VCaP (cell line): ENCODE results near the gene CCDC126.

Source experiments
- H3K27ac ChIP-seq: fragments of 450-650 bp; 2 replicates; pipeline ENCODE4 v1.5.1; 2017
- CTCF ChIP-seq: fragments of 450-650 bp; conservative IDR thresholded peaks from 2 replicates; pipeline ENCODE4 v1.5.1; 2017; ENCODE audit warnings: mild to moderate bottlenecking, moderate library complexity

CCDC126 gene

GRCh38 chr7:23607866-23608265, 10.7 kb downstream of the CCDC126 start:
- H3K27ac ChIP-seq = no peak overlapping the region
- no peak for TF ChIP-seq CTCF

- no peak for TF ChIP-seq CTCF
- H3K27ac ChIP-seq = no peak overlapping the region
Observed at GRCh38 chr7:23615331-23615730, 18.1 kb downstream of the CCDC126 start.

- no peak for TF ChIP-seq CTCF
- H3K27ac ChIP-seq = no peak overlapping the region
Observed at GRCh38 chr7:23616593-23616992, 19.4 kb downstream of the CCDC126 start.

GRCh38 chr7:23617482-23617881, 20.3 kb downstream of the CCDC126 start:
- no peak overlapping the region for H3K27ac ChIP-seq
- no peak for TF ChIP-seq CTCF

GRCh38 chr7:23618241-23618640, 21.1 kb downstream of the CCDC126 start:
- no peak for TF ChIP-seq CTCF
- H3K27ac ChIP-seq = no peak overlapping the region

- no peak overlapping the region for H3K27ac ChIP-seq
- TF ChIP-seq CTCF = no peak
Observed at GRCh38 chr7:23619141-23619540, 22.0 kb downstream of the CCDC126 start.

- no peak for TF ChIP-seq CTCF
- no peak overlapping the region for H3K27ac ChIP-seq
Observed at GRCh38 chr7:23622506-23622925, 25.3 kb downstream of the CCDC126 start.

GRCh38 chr7:23628370-23628769, 31.2 kb downstream of the CCDC126 start:
- H3K27ac ChIP-seq = no peak overlapping the region
- TF ChIP-seq CTCF = no peak
